ENCODE data around the gene CXADR.

DNA sequence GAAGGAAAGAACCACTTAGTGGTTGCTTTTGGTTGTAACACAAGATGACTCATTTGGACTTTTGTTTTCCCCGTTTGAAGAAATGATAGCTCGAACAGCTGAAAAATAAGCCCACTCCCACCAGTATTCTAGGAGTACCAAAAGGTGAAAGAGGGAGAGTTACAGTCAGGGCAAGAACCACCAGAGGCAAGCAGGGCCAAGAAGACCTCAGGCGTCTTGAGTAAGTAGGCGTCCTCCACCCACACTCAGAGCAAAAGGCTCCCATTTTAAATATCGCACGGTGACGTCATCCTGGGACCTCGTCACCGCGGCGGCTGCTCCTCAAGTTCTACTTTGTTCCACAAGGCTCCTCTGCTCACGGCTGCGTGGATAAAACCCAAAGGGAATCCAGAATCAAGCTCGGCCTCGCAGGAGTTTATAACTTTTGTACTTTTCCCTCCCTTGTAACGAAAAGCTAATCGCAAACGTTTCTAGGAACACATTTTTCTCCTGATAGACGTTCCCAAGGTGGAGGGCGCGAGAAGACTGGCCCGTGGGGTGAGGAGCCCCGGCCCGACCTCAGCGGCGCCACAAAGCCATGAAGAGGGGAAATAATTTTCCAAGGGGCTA, 98.7 kb downstream of the CXADR start:
- TF ChIP-seq CTCF (IDR thresholded peaks at IDR 0.05), result no peak
- peak in 1 of 2 donors; percentile 81 for TF ChIP-seq POLR2A (IDR thresholded peaks at IDR 0.05)

Measured in thyroid gland (tissue), 4 donors.